MV-4-11 (cell line): ENCODE data around the gene TMEM17.

Experiments
- DNase-seq: peaks from one replicate; lab custom pipeline; 2025; lab: John Stamatoyannopoulos, UW

TMEM17 gene

DNA sequence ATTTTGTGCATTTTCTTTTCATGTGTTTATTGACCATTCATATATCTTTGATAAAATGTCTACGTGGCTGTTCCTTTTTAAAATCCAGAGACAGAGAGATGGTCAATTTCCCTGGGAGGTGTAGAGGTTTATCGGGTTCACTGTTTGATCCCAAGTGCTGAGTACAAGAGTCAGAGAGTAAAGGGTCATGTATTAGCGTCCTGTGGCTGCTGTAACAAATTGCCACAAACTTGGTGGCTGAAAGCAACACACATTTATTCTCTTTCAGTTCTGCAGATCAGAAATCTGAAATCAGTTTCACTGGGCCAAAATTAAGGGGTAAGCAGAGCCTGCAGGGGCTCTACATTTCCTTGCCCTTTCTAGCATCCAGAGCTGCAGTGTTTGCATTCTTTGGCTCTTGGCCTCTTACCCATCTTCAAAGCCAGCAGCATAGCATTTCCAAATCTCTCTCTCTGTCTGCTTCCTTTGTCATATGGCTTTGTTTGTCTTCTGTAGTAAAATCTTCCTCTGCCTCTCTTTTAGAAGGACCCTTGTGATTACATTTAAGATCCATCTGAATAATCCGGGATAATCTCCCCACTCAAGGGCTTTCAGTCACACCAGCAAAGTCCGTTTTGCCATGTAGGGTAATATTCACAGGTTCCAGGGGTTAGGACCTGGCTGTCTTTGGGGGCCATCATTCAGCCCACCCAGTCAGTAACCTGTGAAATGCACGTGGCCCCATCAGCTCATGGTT is 49.9 kb downstream of the TMEM17 start:
- DNase-seq = no peak

DNA sequence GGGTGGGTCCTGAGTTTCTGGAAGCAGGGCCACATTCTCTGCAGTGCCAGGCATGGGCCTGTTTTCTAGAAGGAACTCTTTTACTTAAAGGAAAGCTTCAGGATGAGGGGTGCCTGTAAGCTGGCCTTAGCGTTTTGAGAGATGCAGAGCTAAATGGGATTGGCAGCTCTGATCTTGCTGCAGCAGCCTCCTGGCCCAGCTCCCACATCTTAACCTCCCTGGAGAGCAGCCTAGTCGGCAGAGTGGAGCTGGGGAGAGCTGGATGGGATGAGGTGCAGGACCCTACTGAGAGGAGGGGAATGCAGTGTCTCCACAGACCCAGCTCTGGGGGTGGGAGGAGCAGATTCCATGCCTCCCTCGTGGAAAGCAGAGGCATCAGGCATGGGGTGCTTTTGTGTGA is 52.0 kb downstream of the TMEM17 start:
- no peak for DNase-seq

DNA sequence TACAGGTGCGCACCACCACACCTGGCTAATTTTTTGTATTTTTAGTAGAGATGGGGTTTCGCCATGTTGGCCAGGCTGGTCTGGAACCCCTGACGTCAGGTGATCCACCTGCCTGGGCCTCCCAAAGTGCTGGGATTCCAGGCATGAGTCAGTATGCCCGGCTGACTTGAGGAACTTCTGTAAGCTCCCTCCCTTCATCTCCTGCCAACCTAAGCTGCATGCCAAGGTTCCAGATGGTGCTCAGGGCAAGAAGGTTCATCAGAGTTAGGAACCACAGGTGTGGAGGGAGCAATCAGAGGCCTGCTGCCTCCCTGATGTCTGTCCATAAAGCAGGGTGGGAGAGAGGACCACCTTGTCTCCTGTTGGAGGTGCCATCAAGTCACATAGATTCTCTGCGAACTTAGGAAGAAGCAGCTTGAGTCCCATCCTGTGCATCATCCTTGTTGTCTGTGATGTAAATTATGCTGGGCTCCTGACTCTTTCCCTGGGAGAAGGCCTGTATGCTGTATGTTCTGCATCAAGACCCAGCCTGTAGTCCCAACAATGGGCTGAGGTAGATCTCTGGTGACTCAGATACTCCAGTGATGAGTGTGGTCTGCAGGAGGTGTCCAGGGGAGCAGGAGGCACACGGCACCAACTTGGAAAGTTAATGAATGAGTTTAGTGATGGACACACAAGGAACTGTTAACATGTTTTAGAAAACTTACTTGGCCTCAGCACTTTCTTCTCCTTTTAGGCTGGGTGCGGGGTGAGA is 53.1 kb downstream of the TMEM17 start:
- no peak for DNase-seq

DNA sequence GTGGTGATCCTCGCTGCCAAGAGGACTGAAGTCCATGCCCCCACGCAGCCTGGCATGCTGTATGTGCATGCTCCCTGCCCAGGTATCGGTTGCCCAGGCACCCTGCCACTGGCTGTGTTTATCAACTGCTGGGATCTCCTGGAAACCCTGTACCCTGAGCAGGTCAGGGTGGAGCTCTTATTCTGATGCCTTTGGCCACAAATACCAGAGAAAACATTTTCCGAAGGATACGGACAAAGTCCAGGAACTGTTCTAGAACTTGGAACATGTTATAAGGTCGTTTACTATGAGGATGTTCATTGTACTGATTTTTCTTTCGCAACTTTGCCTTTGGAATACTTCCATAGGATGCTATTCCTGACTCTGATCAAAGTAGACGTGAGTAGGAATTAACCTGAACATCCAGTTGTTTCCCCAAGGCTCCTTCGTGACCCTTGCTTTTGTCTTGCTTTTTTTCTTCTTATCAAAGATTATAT is 55.2 kb downstream of the TMEM17 start:
- no peak for DNase-seq
